DND-41 (cell line): ENCODE results near the gene RANBP17.

Source experiments
- EZH2 ChIP-seq: IDR thresholded peaks from 3 replicates; pipeline ENCODE4 v1.6.1; 2012; ENCODE audit warnings: borderline replicate concordance, low read depth, mild to moderate bottlenecking, moderate library complexity, low read length, inconsistent platforms; ENCODE audit not compliant: severe bottlenecking
- TF ChIP-seq, protein P1 (sequence below): IDR thresholded peaks from 2 replicates; pipeline ENCODE4 v1.5.1; 2012; ENCODE audit warnings: borderline replicate concordance, low read length, moderate library complexity, mild to moderate bottlenecking; ENCODE audit not compliant: poor library complexity, severe bottlenecking; ENCODE audit errors: extremely low read depth

DNA sequence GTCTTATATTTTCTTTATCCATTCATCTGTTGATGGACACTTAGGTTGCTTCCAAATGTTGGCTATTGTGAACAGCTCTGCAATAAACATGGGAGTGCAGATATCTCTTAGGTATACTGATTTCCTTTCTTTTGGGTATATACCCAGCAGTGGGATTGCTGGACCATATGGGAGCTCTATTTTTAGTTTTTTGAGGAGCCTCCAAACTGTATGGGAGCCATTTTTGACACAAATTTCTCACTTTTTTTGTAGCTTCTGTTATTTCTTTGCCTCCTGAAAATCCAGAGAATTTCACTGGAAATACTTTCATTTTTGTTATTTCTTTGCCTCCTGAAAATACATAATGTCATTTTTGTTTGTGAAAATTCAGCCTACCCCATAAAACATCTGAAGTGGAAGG is 15.0 kb upstream of the RANBP17 start:
- TF ChIP-seq, protein P1, sequence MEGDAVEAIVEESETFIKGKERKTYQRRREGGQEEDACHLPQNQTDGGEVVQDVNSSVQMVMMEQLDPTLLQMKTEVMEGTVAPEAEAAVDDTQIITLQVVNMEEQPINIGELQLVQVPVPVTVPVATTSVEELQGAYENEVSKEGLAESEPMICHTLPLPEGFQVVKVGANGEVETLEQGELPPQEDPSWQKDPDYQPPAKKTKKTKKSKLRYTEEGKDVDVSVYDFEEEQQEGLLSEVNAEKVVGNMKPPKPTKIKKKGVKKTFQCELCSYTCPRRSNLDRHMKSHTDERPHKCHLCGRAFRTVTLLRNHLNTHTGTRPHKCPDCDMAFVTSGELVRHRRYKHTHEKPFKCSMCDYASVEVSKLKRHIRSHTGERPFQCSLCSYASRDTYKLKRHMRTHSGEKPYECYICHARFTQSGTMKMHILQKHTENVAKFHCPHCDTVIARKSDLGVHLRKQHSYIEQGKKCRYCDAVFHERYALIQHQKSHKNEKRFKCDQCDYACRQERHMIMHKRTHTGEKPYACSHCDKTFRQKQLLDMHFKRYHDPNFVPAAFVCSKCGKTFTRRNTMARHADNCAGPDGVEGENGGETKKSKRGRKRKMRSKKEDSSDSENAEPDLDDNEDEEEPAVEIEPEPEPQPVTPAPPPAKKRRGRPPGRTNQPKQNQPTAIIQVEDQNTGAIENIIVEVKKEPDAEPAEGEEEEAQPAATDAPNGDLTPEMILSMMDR, result no peak
- TF ChIP-seq EZH2, result no peak
